Hepatocyte (in vitro differentiated cells): ENCODE data around the gene SLC45A3. TPM values are rescaled to one million over a fixed set of nuclear protein-coding genes. Genes with fewer than 3 reads are reported as not detected.

Experiments
- DNase-seq: peaks from one replicate; pipeline ENCODE4 v3.0.0-alpha.2; 2016; ENCODE audit warnings: low spot score
- H2AFZ ChIP-seq: fragments of 200-600 bp; sonication (generic); 2 replicates; pipeline ENCODE4 v1.6.0; 2016; ENCODE audit warnings: antibody characterized with exemption, mild to moderate bottlenecking
- H3K27ac ChIP-seq: fragments of 200-600 bp; sonication (generic); 2 replicates; pipeline ENCODE4 v1.5.1; 2016; ENCODE audit warnings: mild to moderate bottlenecking
- H3K27me3 ChIP-seq: fragments of 200-600 bp; sonication (generic); 2 replicates; pipeline ENCODE4 v1.6.1; 2016
- H3K36me3 ChIP-seq: fragments of 200-600 bp; sonication (generic); replicated peaks from 2 replicates; pipeline ENCODE4 v1.5.1; 2016; ENCODE audit warnings: low read depth; ENCODE audit not compliant: insufficient read depth
- H3K4me1 ChIP-seq: fragments of 200-600 bp; sonication (generic); 2 replicates; pipeline ENCODE4 v1.5.1; 2016; ENCODE audit warnings: mild to moderate bottlenecking, moderate library complexity; ENCODE audit not compliant: insufficient read depth
- H3K4me2 ChIP-seq: fragments of 200-600 bp; sonication (generic); 2 replicates; pipeline ENCODE4 v1.6.0; 2016
- H3K4me3 ChIP-seq: fragments of 200-600 bp; sonication (generic); 2 replicates; pipeline ENCODE4 v1.5.1; 2016; ENCODE audit warnings: mild to moderate bottlenecking
- H3K79me2 ChIP-seq: fragments of 200-600 bp; sonication (generic); 2 replicates; pipeline ENCODE4 v1.6.0; 2017; ENCODE audit warnings: mild to moderate bottlenecking
- H3K9me2 ChIP-seq: fragments of 200-600 bp; sonication (generic); replicated peaks from 2 replicates; pipeline ENCODE4 v1.6.0; 2017; ENCODE audit warnings: mild to moderate bottlenecking; ENCODE audit not compliant: insufficient read depth
- H3K9me3 ChIP-seq: fragments of 200-600 bp; sonication (generic); 2 replicates; pipeline ENCODE4 v1.5.1; 2016; ENCODE audit warnings: low read depth, mild to moderate bottlenecking
- H4K20me1 ChIP-seq: fragments of 200-600 bp; sonication (generic); 2 replicates; pipeline ENCODE4 v1.6.0; 2016; ENCODE audit warnings: mild to moderate bottlenecking; ENCODE audit not compliant: insufficient read depth, poor library complexity, severe bottlenecking
- EZH2 ChIP-seq: fragments of 200-600 bp; sonication (generic); IDR thresholded peaks from 2 replicates; pipeline ENCODE4 v1.6.1; 2016; ENCODE audit warnings: antibody characterized with exemption, mild to moderate bottlenecking, borderline replicate concordance
- EZH2phosphoT487 ChIP-seq: fragments of 200-600 bp; sonication (generic); IDR thresholded peaks from one replicate; pipeline ENCODE4 v1.6.1; 2018; ENCODE audit warnings: antibody characterized with exemption, mild to moderate bottlenecking, low read depth, moderate library complexity; ENCODE audit not compliant: unreplicated experiment, severe bottlenecking
- WGBS: methylation state at CpG from one replicate; pipeline ENCODE4 v1.1.6; 2016; ENCODE audit warnings: low lambda C conversion rate; ENCODE audit errors: missing lambda C conversion rate; 5-methylcytosine and 5-hydroxymethylcytosine counted together
- polyA plus RNA-seq: library from polyadenylated mRNA; unstranded; fragments of >200 nt; fragmentation: Nextera tagmentation; extraction: Ambion mirVana; gene quantifications from 2 replicates; pipeline ENCODE4 v1.2.1, GENCODE V29; 2016
- total RNA-seq: library from RNA; depleted of rRNA; stranded (reverse); fragments of >200 nt; gene quantifications from 2 replicates; pipeline ENCODE4 v1.2.3, GENCODE V29; 2014
- TF ChIP-seq, protein P1 (sequence below): fragments of 200-600 bp; sonication (generic); IDR thresholded peaks from 2 replicates; pipeline ENCODE4 v1.5.1; 2016; ENCODE audit warnings: antibody characterized with exemption, mild to moderate bottlenecking; ENCODE audit not compliant: poor library complexity

Gene SLC45A3
- total and polyA plus RNA-seq, 2 experiments from 2014 or later: 4.6 to 12.2 TPM

DNA sequence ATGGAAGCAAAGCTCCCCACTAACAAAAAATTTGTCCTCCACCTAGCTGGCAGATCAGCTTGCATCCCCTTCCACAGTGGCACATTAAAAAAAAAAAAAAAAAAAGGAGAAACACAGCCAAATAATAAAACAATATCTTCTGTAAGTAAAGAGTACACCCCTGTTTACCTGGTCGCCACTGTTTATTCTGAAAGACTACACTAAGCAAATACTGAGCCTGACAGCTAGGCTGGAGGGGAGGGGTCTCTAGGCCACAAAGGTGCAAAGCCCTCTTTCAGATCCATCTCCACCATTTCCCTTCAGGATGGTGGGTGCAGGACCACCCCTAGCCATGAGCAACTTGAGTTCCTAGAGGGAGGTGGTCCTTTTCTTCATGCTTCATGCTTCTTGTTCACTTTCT, 22.8 kb upstream of the SLC45A3 start:
- Histone ChIP-seq H2AFZ (no peak overlapping the region), H4K20me1 (no peaks in the 10 kb centered on the region), H3K9me3 (no peaks in the 10 kb centered on the region), H3K36me3 (no peaks in the 10 kb centered on the region), H3K79me2 (no peaks in the 10 kb centered on the region), H3K4me1 (peaks cover 18% of the 10 kb centered on the region), H3K27ac (no peak overlapping the region), H3K4me3 (no peak overlapping the region), H3K4me2 (no peak overlapping the region), H3K27me3 (no peaks in the 10 kb centered on the region), H3K9me2 (no peaks in the 10 kb centered on the region)
- 80% methylated on average over 1 of the region's 1 CpG for WGBS
- TF ChIP-seq EZH2phosphoT487 (no peak), EZH2 (no peak)
- TF ChIP-seq, protein P1, sequence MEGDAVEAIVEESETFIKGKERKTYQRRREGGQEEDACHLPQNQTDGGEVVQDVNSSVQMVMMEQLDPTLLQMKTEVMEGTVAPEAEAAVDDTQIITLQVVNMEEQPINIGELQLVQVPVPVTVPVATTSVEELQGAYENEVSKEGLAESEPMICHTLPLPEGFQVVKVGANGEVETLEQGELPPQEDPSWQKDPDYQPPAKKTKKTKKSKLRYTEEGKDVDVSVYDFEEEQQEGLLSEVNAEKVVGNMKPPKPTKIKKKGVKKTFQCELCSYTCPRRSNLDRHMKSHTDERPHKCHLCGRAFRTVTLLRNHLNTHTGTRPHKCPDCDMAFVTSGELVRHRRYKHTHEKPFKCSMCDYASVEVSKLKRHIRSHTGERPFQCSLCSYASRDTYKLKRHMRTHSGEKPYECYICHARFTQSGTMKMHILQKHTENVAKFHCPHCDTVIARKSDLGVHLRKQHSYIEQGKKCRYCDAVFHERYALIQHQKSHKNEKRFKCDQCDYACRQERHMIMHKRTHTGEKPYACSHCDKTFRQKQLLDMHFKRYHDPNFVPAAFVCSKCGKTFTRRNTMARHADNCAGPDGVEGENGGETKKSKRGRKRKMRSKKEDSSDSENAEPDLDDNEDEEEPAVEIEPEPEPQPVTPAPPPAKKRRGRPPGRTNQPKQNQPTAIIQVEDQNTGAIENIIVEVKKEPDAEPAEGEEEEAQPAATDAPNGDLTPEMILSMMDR: no peak
- DNase-seq: no peak

GRCh38 chr1:205701891-205702290, 21.6 kb upstream of the SLC45A3 start:
- no peak overlapping the region for H3K4me2 ChIP-seq
- WGBS: 91% methylated on average over 4 of the region's 4 CpGs
- no peak for DNase-seq
- no peak overlapping the region for H3K27ac ChIP-seq
- peaks cover 10% of the 10 kb centered on the region for H3K4me1 ChIP-seq
- no peaks in the 10 kb centered on the region for H4K20me1 ChIP-seq
- H3K9me2 ChIP-seq: no peaks in the 10 kb centered on the region
- no peaks in the 10 kb centered on the region for H3K79me2 ChIP-seq
- no peaks in the 10 kb centered on the region for H3K27me3 ChIP-seq
- no peak overlapping the region for H3K4me3 ChIP-seq
- no peak overlapping the region for H2AFZ ChIP-seq
- H3K36me3 ChIP-seq: no peaks in the 10 kb centered on the region
- TF ChIP-seq EZH2 (no peak), EZH2phosphoT487 (no peak)
- TF ChIP-seq, protein P1: no peak
- H3K9me3 ChIP-seq: no peaks in the 10 kb centered on the region

GRCh38 chr1:205701420-205701819, 21.1 kb upstream of the SLC45A3 start:
- no peak overlapping the region for H3K4me2 ChIP-seq
- DNase-seq: no peak
- H3K9me2 ChIP-seq: no peaks in the 10 kb centered on the region
- H2AFZ ChIP-seq: no peak overlapping the region
- peaks cover 7% of the 10 kb centered on the region for H3K4me1 ChIP-seq
- H3K79me2 ChIP-seq: no peaks in the 10 kb centered on the region
- no peaks in the 10 kb centered on the region for H3K27me3 ChIP-seq
- WGBS: 68% methylated on average over 2 of the region's 2 CpGs
- no peaks in the 10 kb centered on the region for H3K36me3 ChIP-seq
- H3K27ac ChIP-seq: no peak overlapping the region
- H4K20me1 ChIP-seq: no peaks in the 10 kb centered on the region
- H3K4me3 ChIP-seq: no peak overlapping the region
- H3K9me3 ChIP-seq: no peaks in the 10 kb centered on the region
- TF ChIP-seq EZH2: no peak
- TF ChIP-seq EZH2phosphoT487: no peak
- TF ChIP-seq, protein P1: no peak

DNA sequence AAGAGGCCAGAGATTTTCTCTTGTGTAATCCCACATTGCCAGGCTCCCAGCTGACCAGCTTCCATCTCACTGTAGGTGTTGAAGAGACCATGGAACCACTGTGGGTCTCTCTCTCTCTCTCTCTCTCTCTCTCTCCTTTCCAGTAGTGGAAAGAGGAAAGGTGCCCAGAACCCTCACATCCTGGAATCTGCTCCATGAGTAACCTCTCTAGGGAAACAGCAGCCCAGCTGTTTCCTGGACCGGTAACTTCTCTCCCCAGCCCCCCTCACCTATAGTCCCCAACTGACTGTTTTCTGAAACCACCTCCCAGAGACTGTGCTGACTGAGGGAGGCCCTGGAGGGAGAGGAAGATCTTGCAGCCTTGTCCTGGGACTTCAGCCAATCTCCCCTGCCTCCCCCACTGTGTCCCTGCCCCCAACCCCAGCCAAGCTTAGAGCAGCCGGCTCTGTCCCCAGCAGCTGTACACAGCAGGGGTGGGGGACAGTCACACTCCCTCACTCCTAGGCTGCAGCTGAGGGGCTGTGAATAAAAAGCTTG, 20.6 kb upstream of the SLC45A3 start:
- Histone ChIP-seq H3K27ac (no peak overlapping the region), H3K9me2 (no peaks in the 10 kb centered on the region), H3K36me3 (no peaks in the 10 kb centered on the region), H3K4me1 (peaks cover 7% of the 10 kb centered on the region), H3K4me2 (no peak overlapping the region), H4K20me1 (no peaks in the 10 kb centered on the region), H3K79me2 (no peaks in the 10 kb centered on the region), H3K4me3 (no peak overlapping the region), H3K9me3 (no peaks in the 10 kb centered on the region), H2AFZ (no peak overlapping the region), H3K27me3 (no peaks in the 10 kb centered on the region)
- no peak for DNase-seq
- WGBS: 40% methylated on average over 2 of the region's 2 CpGs
- TF ChIP-seq, protein P1: no peak
- no peak for TF ChIP-seq EZH2phosphoT487
- no peak for TF ChIP-seq EZH2
